Fibroblast of skin of right biceps (primary cell): ENCODE results near the gene SETBP1.

Source experiments
- DNase-seq: peaks from one replicate; pipeline ENCODE4 v3.0.0-alpha.2; 2013

The SETBP1 gene

DNA sequence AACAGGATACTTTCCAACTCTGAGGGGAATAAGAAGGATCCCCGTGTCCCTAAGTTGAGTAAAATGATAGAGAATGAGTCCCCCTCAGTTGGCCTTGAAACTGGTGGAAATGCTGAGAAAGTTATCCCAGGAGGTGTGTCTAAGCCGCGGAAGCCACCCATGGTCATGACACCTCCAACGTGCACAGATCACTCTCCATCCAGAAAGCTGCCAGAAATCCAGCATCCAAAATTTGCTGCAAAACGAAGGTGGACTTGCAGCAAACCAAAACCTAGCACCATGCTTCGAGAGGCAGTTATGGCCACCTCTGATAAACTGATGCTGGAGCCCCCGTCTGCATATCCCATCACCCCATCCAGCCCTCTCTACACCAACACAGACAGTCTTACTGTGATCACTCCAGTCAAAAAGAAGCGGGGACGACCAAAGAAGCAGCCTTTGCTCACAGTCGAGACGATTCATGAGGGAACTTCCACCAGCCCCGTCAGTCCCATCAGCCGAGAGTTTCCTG is 270.1 kb downstream of the SETBP1 start:
- no peak for DNase-seq

GRCh38 chr18:44951748-44952147 is 271.1 kb downstream of the SETBP1 start:
- no peak for DNase-seq

DNA sequence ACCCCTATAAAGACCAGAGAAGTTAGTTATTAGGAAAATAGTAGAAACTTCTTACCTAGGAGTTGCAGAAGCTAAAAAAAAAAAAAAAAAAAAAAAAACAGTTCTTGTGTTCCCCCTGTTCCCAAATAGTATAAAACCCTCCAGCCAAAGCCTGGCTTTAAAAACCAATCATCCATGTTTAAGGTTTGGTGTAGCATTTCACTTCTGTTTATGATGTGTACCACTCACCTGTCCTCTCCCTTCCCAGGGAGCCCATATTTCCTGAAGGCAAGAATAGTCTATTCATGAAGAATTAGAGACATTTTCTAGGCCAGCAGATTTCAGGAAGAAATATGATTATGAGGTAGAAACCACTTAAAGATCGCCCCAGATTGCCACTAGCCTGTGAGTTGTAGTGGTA is 273.6 kb downstream of the SETBP1 start:
- no peak for DNase-seq

GRCh38 chr18:44955825-44956224 is 275.1 kb downstream of the SETBP1 start:
- DNase-seq: no peak

GRCh38 chr18:44957025-44957424 is 276.3 kb downstream of the SETBP1 start:
- no peak for DNase-seq

- DNase-seq: no peak
Observed at GRCh38 chr18:44957461-44957860, 276.8 kb downstream of the SETBP1 start.

DNA sequence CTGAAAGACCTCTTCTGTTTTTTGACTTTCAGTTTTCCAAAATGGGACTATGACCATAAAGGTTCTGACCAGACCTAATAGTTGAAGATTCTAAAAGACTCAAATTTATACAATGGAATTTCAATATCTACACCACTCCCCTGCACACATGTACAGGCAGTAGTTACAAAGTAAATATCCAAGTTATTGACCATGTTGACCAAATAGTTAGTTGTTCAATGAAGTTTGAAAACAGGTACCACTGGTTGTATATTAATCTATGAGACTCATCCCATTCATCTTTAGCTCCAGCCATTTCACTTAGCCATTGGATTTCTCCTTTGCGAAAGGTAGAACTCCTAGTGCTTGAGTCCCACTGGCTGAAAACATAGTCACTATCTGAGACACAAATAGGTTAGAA is 277.4 kb downstream of the SETBP1 start:
- no peak for DNase-seq

GRCh38 chr18:44958455-44958854 is 277.8 kb downstream of the SETBP1 start:
- peak; percentile 63 for DNase-seq

DNA sequence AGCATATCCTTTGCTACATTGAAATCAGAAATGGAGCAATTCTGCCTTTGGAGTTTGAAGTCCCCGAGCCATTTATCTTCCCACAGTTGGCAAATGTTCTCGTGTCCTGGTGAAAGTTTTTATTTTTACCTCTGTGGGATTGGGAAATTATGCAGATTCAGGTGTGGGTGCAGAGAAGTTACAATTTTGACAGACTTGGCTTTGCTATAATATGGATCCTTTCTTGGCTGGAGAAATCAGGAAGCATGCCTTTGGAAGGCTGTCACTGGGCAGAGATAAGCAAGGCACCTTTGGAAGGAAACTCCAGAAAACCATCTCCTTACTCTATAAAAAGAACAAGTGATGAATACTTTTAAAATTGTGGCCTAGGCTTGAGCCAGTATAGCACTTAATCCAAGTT is 278.3 kb downstream of the SETBP1 start:
- DNase-seq: no peak

DNA sequence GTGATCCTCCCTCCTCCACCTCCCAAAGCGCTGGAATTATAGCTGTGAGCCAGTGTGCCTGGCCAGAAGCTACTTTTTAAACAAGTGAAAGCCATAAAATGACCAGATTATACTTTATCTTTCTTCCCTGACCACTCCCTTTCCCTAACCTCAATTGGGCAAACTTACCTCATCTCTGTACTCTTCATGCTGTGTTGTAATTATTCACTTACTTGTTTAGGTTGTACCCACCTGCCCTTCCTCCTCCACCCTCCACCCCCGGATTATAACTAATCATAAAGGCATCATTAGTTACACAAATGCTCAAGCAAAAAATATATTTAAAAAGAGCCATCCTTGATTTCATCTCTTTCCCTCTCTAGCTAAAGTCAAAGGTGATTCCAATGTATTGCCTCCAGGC is 279.9 kb downstream of the SETBP1 start:
- DNase-seq: no peak

GRCh38 chr18:44961288-44961995 is 280.8 kb downstream of the SETBP1 start:
- DNase-seq: no peak

DNA sequence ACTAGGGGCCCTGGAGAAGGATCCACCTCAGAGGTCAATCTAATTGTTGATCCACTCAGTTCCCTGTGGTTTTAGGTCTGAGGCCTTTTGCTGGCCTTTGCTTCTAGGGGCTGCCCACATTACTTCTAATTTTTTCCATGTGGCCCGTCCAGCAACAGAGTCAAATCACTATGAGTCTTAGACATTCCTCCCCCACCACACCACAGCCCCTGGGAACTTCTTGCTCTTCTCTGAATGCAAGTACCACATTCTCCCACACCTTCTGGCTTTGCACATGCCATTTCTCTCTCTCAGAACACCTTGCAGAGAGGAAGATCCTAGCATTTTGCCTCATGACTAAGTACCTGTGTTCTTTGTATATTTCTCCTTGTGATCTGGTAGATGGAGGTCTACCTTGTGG is 286.9 kb downstream of the SETBP1 start:
- no peak for DNase-seq

GRCh38 chr18:44968336-44968735 is 287.6 kb downstream of the SETBP1 start:
- no peak for DNase-seq

- DNase-seq: no peak
Observed at GRCh38 chr18:44969214-44969795, 288.6 kb downstream of the SETBP1 start.

DNA sequence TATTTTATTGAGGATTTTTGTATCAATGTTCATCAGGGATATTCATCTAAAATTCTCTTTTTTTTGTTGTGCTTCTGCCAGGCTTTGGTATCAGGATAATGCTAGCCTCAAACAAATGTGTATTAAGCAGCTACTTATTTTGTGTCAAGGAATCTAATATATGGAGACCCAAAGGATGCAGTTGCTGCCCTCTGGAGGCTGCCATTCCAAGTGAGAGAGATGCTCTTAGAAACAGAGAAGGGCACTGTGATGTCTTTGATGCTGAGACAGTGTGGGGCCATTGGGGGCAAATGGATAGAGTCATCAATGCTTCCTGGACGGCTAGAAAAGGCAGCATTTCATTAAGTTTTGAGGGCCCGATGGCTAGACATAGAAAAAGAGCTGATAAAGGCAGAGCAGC is 292.6 kb downstream of the SETBP1 start:
- peak; percentile 28 for DNase-seq

GRCh38 chr18:44974174-44974573 is 293.5 kb downstream of the SETBP1 start:
- DNase-seq: no peak

- DNase-seq: no peak
Observed at GRCh38 chr18:44977856-44978255, 297.2 kb downstream of the SETBP1 start.

- DNase-seq: no peak
Observed at GRCh38 chr18:44979748-44980147, 299.1 kb downstream of the SETBP1 start.

- no peak for DNase-seq
Observed at GRCh38 chr18:44981121-44981520, 300.4 kb downstream of the SETBP1 start.

DNA sequence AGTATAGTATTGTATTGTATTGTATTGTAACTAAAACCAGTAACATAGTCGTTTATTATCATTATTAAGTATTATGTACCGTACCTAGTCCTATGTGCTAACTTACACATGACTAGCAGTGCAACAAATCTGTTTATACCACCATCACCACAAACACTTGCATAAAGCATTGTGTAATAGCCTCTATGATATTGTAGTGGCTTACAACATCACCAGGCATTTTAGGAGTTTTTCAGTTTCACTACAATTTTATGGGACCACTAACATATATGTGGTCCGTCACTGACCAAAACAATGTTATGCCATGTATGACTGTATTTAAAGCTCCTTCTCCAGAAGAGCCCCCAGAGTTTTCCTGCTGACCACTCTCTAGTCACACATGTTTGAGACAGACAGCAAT is 306.2 kb downstream of the SETBP1 start:
- DNase-seq: no peak

DNA sequence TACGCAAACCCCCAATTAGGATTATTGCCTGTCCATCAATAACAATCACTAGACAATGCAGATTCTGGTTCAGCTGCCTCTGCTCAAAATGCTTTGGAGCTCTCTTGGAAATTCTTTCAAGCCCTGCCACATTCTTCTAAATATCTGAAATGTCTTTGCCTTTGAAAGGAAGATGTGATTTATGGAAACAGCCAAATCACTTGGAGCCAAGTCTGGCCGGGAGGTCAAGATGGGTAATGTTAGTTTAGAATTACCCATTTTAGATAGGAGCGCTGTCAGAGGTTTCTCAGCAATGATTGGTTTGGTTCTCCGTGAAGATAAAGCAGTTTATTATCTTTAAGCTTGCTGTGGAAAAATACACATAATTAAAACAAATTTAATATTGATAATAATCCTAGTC is 306.7 kb downstream of the SETBP1 start:
- no peak for DNase-seq

DNA sequence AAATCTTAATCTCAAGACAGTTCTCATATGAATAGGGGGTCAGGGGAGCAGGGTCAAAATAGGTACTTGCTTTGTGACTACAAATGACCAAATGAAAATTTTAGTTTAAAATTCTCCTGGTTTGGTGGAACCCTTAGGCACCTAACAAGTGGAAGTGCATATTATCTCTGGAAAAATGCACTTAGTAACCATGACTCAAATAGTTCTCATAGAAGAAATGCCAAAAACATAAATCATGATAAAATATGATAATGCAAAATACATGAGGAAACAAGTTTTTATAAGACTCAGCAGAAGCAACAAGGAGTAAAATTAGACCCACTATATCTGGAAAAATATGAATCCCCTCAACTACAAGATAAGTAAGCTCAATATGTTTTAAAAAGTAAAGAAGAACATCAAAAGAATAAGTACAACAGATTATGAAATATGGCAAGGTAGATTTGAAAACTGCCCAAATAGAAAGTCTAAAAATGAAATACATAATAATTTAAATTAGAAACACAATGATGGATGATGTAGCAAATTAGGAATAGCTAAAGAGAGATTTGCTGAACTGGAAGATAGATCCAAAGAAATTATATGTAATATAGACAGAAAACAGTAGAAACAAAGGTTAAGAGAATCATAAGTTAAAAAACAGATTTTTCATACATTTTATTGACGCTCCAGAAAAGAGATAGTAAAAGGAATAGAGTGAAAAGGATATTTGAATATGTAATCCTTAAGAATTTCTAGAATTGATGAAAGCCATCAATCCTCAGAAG is 308.3 kb downstream of the SETBP1 start:
- peak; percentile 23 for DNase-seq

GRCh38 chr18:44996261-44996660 is 315.6 kb downstream of the SETBP1 start:
- no peak for DNase-seq

- no peak for DNase-seq
Observed at GRCh38 chr18:44997174-44997573, 316.5 kb downstream of the SETBP1 start.
